Upper lobe of right lung (tissue), 1 donor: Measurements from ENCODE around the gene TOR4A. TPM values are rescaled to one million over a fixed set of nuclear protein-coding genes. Genes with fewer than 3 reads are reported as not detected.

Experiments
- ATAC-seq: fragments of 200-7000 bp; cut with Tn5 transposase; one replicate; pipeline ENCODE4 v1.9.1; 2020; ENCODE audit warnings: mild to moderate bottlenecking, moderate library complexity
- DNase-seq: peaks from one replicate; pipeline ENCODE4 v3.0.0-alpha.2; 2020
- H3K27ac ChIP-seq: fragments of 200-600 bp; one replicate; pipeline ENCODE4 v1.8.0; 2022
- H3K27me3 ChIP-seq: fragments of 200-600 bp; one replicate; pipeline ENCODE4 v1.8.0; 2022; ENCODE audit warnings: mild to moderate bottlenecking
- H3K36me3 ChIP-seq: fragments of 200-600 bp; one replicate; pipeline ENCODE4 v1.8.0; 2022
- H3K4me1 ChIP-seq: fragments of 200-600 bp; one replicate; pipeline ENCODE4 v1.8.0; 2022
- H3K4me3 ChIP-seq: fragments of 200-600 bp; one replicate; pipeline ENCODE4 v1.8.0; 2022; ENCODE audit warnings: mild to moderate bottlenecking
- H3K9me3 ChIP-seq: fragments of 200-600 bp; one replicate; pipeline ENCODE4 v1.8.0; 2022
- intact Hi-C: fragments of 100-400 bp; cut with DNase I; formaldehyde crosslinking; loops from one replicate; pipeline ENCODE4 v1.11.0; 2022
- total RNA-seq: library from RNA; stranded (reverse); fragmentation: NEBNext Ultra II Directional; extraction: Animal tissue kit (Norgen Biotek cat#: 25700); gene quantifications from one replicate; pipeline ENCODE4 v1.2.1, GENCODE V29; 2021
- TF ChIP-seq, protein P1 (sequence below): fragments of 200-600 bp; IDR thresholded peaks from one replicate; pipeline ENCODE4 v1.8.0; 2022; ENCODE audit warnings: antibody characterized with exemption
- donor health status: DM: no; HTN: yes; CAD: no; lungs with severe emphysema.

The TOR4A gene
- total RNA-seq, 1 donor from 2014 or later: 27.4 TPM

DNA sequence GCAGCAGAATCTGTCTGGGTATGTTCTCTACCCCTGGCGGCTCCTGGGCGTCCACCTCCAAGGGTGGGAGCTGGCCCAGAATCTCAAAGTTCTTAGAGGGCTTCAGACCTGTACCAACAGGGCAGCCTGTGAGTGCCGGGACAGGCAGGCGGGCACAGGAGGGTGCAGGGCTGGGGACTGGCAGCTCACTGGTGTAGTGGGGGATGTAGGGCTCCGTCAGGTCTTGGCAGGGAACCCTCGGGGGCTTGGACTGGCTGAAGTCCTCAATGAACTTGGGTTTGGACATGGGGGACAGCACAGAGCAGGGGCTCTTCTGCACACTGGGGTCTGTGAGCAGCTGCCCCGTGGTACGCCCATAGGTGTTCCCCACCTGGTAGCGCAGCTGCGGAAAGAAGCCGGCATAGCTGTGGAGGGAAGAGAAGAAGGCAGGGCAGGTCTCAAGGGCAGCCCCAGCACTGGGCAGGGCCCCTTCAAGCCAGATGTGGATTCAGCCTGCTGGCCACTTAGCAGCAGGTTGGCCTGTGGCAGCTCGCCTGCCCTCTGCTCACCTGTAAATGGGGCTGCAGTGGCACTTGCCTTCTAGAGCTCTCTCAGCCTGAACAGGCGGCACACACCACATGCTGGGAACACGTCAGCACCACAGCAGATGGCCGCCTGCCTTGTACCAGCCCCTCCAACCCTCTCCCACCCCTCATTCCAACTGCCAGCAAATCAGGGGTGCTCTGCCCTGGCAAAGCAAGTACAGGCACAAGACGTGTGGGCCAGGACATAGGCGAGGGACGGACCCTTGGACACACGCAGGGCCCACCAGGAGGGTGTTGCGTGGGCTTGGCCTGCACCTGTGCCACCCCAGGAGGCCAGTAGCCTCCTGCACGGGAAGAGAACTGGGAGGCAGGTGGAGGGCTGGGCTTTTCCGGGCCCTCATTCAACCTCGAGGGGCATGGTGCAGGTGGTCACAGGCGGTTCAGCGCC, 31.8 kb upstream of the TOR4A start:
- Histone ChIP-seq H3K27me3 (no peaks in the 10 kb centered on the region), H3K36me3 (peaks cover 21% of the 10 kb centered on the region), H3K9me3 (no peaks in the 10 kb centered on the region), H3K4me1 (peaks cover 30% of the 10 kb centered on the region), H3K27ac (no peak overlapping the region), H3K4me3 (no peak overlapping the region)
- intact Hi-C loops: no loop called here
- no peak for DNase-seq
- TF ChIP-seq, protein P1, sequence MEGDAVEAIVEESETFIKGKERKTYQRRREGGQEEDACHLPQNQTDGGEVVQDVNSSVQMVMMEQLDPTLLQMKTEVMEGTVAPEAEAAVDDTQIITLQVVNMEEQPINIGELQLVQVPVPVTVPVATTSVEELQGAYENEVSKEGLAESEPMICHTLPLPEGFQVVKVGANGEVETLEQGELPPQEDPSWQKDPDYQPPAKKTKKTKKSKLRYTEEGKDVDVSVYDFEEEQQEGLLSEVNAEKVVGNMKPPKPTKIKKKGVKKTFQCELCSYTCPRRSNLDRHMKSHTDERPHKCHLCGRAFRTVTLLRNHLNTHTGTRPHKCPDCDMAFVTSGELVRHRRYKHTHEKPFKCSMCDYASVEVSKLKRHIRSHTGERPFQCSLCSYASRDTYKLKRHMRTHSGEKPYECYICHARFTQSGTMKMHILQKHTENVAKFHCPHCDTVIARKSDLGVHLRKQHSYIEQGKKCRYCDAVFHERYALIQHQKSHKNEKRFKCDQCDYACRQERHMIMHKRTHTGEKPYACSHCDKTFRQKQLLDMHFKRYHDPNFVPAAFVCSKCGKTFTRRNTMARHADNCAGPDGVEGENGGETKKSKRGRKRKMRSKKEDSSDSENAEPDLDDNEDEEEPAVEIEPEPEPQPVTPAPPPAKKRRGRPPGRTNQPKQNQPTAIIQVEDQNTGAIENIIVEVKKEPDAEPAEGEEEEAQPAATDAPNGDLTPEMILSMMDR: no peak
- no peak for ATAC-seq

DNA sequence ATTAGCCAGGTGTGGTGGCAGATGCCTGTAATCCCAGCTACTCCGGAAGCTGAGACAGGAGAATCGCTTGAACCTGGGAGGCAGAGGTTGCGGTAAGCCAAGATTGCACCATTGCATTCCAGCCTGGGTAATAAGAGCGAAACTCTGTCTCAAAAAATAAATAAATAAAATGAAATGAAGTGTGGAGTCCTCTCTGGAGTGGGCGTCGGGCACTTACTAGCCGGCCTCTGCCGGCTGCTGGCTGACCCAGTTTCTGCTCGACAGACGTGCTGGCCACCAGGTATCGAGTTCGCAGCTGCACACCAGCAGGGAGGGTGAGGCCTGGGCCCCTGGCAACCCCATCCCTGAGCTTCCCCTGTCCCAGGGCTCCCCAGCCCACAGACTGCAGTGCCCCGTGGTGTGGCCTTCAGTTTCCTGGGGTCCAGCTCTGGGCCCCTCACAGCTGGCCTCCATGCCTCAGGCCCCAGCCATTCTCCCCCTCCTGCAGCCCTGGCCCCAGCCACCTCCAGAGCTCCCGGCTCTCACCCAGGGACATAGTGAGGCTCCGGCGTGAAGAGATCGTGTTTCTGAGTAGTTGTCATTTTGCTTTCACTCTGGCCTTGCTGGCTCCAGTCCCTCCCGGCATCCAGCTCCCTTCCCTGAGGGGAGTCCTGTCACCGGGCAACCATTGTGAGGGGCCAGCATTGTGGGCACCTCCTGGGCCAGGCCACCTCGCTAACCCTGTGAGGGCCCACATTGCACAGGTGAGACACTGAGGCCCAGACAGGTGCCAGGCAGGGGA, 30.2 kb upstream of the TOR4A start:
- peak overlapping the region; percentile 63 for H3K27ac ChIP-seq
- H3K4me3 ChIP-seq: no peak overlapping the region
- peaks cover 24% of the 10 kb centered on the region for H3K4me1 ChIP-seq
- intact Hi-C loops: no loop called here
- peaks cover 17% of the 10 kb centered on the region for H3K36me3 ChIP-seq
- H3K27me3 ChIP-seq: no peaks in the 10 kb centered on the region
- peak; percentile 73 for ATAC-seq
- DNase-seq: peak; percentile 86
- TF ChIP-seq, protein P1: no peak
- no peaks in the 10 kb centered on the region for H3K9me3 ChIP-seq

DNA sequence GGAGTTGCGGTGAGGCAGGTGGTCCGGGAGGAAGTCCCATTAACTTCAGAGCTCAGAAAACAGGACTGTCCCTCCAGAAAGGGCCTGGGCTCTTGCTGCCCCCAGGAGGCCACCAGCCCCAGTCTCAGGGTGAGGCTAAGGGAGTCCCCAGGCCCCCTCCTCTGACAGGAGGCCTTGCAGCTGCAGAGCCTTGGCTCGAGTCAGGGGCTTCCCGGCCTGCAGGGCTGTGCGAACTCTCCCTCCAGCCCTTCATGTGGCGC, 29.7 kb upstream of the TOR4A start:
- peaks cover 11% of the 10 kb centered on the region for H3K36me3 ChIP-seq
- ATAC-seq (no peak), DNase-seq (no peak)
- no peaks in the 10 kb centered on the region for H3K9me3 ChIP-seq
- TF ChIP-seq, protein P1: no peak
- H3K4me3 ChIP-seq: no peak overlapping the region
- H3K27ac ChIP-seq: peak overlapping the region; percentile 63
- H3K27me3 ChIP-seq: no peaks in the 10 kb centered on the region
- H3K4me1 ChIP-seq: peaks cover 19% of the 10 kb centered on the region
- intact Hi-C loops: no loop called here

DNA sequence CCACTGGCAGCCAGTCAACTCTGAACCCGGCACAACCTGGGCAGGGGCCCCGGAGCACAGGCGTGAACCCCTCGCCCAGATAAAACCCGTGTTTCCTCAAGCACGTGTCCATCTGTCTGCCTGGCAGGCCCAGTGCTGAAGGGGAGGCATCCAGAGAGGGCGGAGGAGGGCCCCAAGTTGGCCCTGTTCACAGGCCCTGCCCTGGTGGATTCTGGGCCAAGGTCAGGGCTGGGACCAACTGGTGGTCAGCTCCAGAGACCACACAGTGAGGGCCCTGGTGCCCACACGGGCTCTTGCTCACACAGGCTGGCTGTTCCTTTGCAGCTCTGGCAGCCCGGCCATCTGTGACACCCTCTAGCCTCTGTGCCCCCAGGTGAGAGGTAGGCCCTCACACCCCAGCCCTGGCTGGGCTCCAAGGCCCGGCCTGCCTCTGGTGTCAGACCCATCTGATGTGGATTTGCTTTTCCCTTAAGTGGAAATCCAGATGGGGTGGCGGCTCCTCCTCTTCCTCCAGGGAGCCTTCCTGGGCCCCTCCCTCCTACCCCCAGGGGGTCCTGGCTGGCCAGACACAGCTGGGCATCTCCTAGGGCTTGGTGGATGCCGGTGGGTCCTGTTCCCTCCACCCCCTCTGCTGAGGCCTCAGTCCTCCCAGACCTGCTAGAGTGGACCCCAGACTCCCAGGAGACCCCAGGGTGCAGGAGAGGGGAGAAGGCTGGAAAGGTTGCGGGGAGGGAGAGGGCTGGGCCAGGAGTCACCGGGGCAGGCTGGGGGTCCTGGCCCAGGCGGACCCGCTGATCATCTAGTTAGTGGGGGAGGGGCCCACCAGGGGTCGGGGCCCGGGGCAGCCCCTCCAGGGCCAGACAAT, 27.0 kb upstream of the TOR4A start:
- no peaks in the 10 kb centered on the region for H3K36me3 ChIP-seq
- TF ChIP-seq, protein P1: no peak
- no peaks in the 10 kb centered on the region for H3K9me3 ChIP-seq
- H3K4me1 ChIP-seq: peaks cover 12% of the 10 kb centered on the region
- no peak for ATAC-seq
- no peaks in the 10 kb centered on the region for H3K27me3 ChIP-seq
- no peak for DNase-seq
- intact Hi-C loops: no loop called here
- H3K27ac ChIP-seq: no peak overlapping the region
- no peak overlapping the region for H3K4me3 ChIP-seq

DNA sequence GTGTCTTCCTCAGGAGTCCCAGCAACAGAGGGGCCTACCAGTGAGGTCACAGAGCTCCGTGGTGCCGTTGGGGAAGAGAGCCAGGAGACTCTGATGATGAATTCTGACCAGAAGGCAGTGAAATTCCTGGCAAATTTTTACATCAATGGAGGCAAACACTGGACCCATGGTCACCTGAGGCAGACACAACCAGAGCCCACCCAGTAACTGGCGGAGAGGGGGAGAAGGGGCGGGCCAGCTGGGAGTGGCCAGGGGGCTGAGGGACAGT, 26.4 kb upstream of the TOR4A start, which contains the start of gene STPG3:
Gene STPG3, plus strand, starts transcription at position 93 of the 268 bp plus-strand sequence. Its CDS starts 1 bp downstream, at position 94.
- TF ChIP-seq, protein P1: no peak
- DNase-seq: no peak
- no peak within 1 kb of the TSS for H3K27ac ChIP-seq
- intact Hi-C loops: no loop called here
- H3K4me1 ChIP-seq: peaks cover 15% of the 10 kb centered on the region
- H3K9me3 ChIP-seq: no peaks in the 10 kb centered on the region
- no peak within 1 kb of the TSS for H3K4me3 ChIP-seq
- H3K36me3 ChIP-seq: no peaks in the 10 kb centered on the region
- no peak for ATAC-seq
- no peaks in the 10 kb centered on the region for H3K27me3 ChIP-seq
